HG03095 (cell line): ENCODE data around the gene RSPH1.
A peak's percentile ranks its signal among the peaks of the same experiment; 100 is the strongest.

Source experiments
- ATAC-seq: cut with Tn5 transposase; IDR thresholded peaks from one replicate; pipeline ENCODE4 v1.9.1; 2021; ENCODE audit warnings: moderate library complexity; ENCODE audit not compliant: unreplicated experiment

RSPH1 gene

GRCh38 chr21:42431196-42431595, 64.8 kb downstream of the RSPH1 start:
- ATAC-seq: no peak

DNA sequence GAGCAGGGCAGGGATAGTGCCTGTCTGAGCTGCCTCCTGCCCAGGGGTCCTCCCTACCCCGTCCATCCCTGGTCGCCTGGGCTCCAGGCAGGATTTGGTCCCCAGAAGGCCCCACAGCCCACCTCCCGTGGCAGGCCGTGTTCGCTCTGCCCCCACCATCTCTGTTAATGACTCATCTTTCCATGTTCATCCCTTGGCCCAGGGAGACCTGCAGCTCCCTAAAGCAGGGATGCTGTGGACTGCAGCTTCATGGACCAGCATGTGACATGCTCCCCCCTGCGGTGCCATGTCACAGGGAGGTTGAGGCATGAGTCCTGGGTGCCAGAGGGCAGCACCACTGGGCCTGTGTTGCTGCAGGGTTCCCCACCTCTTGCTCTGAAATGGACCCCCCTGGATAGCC, 65.5 kb downstream of the RSPH1 start:
- no peak for ATAC-seq

DNA sequence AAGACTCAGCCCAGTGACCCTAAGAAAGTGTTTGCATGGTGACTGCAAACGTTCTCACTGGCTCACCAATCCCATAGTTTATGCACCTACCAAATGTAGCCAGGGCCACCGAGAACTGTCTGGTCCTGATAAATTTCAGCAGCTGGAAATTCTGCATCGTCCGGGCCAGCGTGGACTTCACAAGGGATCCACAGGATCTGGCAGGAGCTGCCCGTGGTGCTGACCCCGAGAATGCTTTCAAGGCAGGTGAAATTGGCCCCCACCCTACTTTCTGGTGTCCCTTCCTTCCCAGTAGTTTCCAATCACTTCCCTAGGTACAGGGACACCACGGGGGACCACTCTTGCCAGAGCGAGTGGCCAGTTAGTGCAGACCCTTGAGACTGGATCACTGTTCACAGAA, 66.2 kb downstream of the RSPH1 start:
- ATAC-seq: no peak

- no peak for ATAC-seq
Measured at GRCh38 chr21:42429021-42429420, 67.0 kb downstream of the RSPH1 start.

DNA sequence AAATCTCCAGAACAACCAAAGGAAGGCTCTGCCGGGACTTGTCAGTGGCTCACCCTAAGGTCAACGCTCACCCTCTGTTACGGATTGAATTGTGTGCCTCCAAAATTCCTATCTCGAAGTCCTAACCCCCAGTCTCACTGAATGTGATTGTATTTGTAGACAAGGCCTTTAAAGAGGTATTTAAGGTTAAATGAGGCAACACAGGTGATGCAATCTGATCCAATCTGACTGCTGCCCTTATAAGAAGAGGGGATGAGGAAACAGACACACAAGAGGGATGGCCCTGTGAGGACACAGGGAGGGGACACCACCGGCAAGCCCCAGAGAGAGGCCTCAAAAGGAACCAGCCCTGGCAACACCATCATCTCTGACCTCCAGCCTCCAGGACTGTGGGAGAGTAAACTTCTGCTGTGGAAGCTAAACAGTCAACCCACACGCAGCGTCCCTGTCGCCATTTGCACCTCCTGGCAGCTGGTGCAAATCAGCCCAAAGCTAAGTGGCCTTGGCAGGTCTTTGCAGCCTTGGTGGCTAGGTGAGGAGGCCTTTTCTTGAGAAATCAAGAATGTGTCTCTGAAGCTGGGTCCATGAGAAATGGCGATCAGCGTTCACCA, 68.1 kb downstream of the RSPH1 start:
- ATAC-seq: no peak

DNA sequence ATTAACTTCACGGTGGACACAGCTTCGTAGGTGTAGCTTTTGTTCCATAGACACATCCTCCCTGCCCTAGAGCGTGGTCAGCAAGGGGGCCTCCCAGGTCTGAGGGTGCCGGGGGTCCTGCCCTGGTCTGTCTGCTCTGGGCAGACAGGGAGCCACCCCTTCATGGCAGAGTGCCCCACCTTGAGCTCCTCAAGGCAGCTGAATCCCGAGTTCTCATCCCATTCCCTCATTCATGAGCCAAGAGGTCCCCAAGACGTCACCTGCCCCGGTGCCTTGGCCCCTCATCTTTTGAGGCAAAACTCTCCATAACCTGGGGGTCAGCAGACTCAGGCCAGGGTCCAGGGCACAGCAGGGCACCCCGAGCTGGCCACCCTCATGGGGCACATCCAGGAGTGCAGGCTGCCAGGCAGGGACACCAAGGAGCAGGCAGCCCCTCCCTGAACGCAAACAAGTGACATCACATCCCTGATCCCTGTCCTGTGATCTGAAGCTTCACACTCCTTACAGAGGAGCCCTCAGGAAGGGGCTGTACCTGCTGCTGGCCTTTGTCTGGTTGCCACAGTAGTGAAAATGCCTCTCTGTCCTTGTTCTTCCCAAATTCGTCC, 69.0 kb downstream of the RSPH1 start:
- no peak for ATAC-seq

DNA sequence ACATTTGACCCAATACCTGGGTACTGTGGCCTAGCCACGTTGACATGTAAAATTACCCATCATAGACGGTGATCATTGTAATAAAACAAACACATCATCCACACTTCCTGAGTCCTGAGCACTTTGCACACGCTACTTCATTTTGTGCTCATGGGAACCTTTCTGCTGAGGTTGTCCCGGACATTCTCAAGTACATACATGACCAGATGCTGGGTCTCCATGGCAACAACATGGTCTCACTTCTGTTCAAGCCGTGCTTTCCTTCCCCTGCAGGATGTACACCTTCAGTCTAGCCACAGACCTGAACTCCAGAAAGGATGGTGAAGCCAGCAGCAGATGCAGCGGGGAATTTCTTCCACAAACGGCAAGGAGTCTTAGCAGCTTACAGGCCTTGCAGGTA, 69.6 kb downstream of the RSPH1 start:
- ATAC-seq: no peak

DNA sequence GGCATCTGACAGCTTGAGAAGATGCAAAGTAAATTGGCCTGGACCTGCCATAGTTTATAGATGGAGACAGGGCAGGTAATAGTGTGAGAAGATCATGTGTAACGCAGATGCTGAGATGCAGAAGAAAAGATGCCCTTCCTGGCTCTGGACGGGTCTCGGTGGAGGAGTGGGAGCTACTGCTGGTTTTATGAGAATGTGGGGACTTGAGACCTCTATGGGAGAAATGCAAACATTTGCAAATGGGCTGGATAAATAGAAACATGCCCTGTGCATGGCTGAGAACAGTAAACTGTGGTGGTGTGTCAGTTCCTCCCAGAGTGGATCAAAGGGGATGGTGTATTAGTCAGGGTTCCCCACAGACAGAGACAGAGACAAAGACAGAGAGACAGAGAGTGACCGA, 70.4 kb downstream of the RSPH1 start:
- ATAC-seq: no peak

DNA sequence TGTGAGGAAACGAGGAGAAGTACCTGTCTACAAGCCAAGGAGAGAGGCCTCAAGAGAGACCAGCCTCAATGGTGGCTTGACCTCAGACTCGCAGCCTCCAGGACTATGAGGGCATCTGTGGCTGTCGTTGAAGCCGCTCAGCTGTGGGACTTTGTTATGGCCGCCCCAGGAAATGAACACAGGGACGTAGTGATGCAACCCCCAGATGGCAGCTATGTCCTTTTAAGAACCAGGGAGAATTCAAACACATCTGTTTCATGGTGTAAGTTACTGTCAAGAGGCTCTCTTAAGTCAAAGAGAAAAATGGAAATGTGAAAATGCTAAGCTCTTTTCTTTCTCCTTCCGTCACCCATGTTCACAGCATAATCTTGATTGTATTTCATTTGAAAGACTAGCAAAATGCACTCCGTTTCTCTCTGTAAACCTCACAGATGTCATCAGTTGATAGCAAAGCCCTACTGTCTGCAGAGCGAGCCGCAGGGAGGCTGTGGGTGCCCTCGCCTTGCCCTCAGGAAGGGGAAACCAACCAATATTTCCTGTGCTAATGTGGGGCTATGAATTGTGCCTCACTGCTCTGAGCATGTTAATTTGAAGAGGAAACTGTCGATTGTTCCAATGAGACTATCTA, 71.0 kb downstream of the RSPH1 start:
- ATAC-seq: no peak

DNA sequence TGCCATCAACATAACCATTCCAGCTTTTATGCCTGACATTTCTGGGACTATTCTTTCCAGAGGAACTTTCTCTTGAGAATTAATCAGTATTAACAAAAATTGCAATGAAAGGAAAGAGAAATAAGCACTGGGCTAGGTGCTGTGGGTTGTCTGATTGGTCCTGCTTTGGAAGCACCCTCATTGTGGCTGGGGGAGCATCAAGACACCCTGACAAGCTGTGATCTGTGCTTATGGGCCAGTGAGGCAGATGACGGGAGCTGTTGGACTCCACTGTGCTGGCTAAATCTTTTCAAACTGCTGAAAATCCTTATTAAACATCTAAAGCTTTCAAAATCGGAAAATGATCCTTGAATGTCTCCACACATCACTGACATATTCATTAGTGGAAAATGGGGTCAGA, 72.3 kb downstream of the RSPH1 start:
- no peak for ATAC-seq

GRCh38 chr21:42423197-42423675, 72.8 kb downstream of the RSPH1 start:
- ATAC-seq: peak; percentile 67
